HG03064 (cell line): ENCODE results near the gene GPD2.
A peak's percentile ranks its signal among the peaks of the same experiment; 100 is the strongest.

Experiments used
- ATAC-seq: cut with Tn5 transposase; IDR thresholded peaks from one replicate; pipeline ENCODE4 v1.9.1; 2021; ENCODE audit warnings: low read depth; ENCODE audit not compliant: unreplicated experiment

GPD2 gene

DNA sequence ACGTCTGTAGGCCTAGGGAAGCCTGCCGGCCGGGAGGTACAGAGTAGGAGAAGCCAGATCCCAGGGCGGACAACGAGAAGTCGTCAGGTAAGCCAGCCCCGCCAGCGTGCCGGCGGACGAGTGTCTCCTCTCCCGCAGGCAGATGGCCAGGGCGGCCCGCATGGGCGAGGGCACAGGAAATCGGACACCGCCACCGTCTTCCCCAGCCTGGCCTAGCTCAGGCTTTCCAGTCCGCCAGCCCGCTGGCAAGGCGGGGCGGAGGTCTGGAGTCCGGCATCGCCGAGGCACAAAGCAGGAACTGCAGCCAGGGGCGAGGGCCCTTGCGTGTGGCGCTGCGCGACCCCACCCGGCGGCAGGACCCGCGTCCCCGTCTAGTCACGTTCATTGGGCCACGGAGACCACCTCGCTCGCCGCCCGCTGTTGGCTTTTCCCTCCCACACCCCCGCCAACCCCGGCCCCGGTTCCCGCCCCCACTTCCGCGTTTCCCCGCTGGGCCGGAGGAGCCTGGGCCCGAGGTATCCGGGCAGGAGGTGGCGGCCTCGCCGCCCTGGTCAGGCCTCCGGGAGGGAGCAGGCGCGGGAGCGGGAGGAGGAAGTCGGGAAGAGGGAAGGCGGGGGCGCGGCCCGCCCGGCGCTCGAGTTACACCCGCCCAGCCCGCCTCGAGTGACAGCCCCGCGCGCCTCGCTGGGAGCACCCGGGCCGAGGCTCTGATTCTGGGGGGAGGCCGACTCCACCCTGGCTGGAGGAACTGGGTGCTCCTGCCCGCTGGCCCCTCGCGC, at the start of gene GPD2:
TSS of gene GPD2 (plus strand) at position 662 of the 779 bp plus-strand sequence. CDS start 39,727 bp downstream, outside the sequence.
- ATAC-seq: peak; percentile 45

DNA sequence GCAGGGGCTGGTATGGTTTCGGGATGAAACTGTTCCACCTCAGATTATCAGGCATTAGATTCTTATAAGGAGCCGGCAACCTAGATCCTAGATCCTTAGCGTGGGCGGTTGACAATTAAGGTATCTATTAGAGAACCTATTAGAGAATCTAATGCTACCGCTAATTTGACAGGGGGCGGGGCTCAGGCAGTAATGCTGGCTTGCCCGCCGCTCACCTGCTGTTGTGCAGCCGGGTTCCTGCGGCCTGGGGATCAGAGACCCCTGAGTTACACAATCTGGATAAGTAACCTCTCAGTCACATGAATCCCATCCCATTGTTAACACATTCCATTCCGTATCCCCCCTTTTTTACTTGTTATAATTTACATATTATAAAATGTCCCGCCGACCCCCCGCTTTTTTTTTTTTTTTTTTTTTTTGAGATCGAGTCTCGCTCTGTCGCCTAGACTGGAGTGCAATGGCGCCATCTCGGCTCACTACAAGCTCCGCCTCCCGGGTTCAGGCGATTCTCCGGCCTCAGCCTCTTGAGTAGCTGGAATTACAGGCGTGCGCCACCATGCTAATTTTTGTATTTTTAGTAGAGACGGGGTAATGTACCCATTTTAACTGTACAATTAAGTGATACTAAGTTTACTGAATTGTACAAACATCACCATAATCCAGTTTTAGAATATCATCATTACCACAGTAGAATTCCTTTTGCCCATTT, 42.0 kb upstream of the GPD2 start:
- ATAC-seq: no peak

DNA sequence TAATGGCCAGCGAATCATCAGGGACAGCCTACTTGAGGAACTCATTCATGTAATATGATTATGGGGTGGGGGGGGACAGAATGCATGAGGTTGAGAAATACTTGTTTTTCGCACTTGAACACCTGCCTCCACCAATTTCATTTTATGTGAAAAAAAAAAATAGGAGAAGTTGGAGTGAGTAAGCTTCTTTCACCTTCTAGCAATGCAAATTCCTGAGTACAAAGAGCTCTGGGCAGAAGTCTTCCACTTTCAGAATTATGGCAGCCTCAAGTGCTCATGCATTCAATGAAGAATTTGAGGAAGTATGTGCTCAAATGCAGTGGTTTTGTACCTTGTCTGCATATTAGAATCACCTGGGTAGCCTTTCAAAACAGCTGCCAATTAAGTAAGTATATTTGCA, 40.1 kb upstream of the GPD2 start:
- ATAC-seq: no peak

DNA sequence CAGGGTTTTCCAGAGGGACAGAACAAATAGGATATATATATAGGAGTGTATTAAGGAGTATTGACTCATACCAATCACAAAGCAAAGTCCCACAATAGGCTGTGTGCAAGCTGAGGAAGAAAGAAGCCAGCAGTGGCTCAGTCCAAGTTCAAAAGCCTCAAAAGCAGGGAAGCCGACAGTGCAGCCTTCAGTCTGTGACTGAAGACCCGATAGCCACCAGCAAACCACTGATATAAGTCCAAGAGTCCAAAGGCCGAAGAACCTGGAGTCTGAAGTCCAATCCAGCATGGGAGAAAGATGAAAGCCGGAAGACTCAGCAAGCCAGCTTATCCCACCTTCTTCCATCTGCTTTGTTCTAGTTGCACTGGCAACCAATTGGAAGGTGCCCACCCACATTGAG, 39.0 kb upstream of the GPD2 start:
- ATAC-seq: no peak

DNA sequence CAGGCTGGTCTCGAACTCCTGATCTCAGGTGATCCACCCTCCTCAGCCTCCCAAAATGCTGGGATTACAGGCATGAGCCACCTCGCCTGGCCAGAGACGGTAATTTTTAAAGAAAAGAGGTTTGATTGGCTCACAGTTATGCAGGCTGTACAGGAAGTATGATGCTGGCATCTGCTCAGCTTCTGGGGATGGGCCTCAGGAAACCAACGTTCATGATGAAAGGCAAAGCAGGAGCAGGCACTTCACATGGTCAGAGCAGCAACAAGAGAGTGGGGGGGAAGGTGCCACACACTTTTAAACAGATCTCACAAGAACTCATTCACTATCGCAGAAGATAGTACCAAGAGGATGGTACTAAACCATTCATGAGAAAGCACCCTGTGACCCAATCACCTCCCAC, 38.0 kb upstream of the GPD2 start:
- ATAC-seq: no peak

DNA sequence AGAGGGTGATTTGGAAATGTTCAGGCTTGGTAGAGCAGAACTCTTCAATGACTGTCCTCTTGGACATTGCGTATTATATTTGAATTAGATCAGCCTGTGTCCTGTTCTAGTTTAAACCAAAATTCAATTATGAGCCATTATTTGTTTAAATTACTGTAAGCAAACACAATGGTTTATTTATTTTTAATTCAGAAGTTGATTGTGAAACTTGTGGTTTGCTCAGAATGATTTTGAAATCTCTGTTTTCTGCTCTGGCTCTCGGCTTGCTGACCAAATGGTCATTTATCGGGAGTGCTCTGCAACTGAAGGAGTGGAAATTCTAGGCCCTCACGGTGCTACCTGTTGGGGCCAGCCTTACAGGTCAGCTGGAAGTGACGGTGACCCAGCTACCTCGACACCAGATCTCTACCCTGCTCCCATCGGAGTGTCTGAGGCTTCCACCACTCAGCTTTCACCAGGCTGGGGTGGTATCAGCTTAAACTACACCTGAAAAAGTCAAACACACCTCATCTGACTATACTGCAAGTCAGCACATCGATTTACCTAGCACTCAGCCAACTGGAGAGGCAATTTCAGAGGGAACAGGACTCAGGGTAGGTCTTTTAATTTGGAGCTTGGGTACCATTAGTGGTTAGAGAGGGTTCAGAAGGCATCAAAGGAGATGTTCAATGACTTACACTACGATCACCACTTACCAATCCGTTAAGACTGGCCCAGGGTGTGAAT, 36.8 kb upstream of the GPD2 start:
- ATAC-seq: peak; percentile 0

DNA sequence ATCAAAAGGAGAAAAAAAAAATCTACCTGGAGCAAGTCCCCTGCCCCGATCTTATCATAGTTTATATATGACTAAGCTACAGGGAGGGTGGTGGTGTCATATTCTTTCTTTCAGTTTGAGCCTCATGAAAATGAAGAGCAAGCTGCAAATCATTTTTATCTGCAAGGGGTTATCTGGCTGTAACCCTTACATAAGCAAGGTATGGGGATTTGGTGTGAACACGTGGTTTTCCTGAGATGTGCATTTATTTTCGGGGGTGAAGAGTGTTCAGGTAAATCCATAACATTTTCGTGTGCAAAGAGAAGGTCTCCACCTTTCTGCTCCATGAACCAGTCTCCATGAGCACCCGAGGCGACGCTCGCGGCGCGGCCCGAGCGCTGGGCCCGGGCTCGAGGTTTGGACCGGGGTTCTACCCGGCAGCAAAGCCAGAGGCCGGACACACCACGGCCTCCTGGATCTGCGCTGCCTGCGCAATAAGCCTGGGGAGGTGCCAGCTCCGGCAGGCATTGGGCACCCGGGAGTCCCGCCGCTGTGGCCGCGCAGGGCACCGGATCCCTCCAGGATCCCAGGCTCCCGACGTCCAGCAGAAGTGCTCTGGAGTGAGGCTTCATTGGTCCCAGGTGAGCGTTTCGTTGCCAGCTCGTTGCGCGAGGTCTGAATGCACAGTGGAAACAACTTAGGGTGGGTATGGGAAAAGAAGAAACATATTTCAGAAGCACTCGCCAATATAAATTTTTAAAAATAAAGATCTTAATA, 36.1 kb upstream of the GPD2 start:
- peak; percentile 43 for ATAC-seq

DNA sequence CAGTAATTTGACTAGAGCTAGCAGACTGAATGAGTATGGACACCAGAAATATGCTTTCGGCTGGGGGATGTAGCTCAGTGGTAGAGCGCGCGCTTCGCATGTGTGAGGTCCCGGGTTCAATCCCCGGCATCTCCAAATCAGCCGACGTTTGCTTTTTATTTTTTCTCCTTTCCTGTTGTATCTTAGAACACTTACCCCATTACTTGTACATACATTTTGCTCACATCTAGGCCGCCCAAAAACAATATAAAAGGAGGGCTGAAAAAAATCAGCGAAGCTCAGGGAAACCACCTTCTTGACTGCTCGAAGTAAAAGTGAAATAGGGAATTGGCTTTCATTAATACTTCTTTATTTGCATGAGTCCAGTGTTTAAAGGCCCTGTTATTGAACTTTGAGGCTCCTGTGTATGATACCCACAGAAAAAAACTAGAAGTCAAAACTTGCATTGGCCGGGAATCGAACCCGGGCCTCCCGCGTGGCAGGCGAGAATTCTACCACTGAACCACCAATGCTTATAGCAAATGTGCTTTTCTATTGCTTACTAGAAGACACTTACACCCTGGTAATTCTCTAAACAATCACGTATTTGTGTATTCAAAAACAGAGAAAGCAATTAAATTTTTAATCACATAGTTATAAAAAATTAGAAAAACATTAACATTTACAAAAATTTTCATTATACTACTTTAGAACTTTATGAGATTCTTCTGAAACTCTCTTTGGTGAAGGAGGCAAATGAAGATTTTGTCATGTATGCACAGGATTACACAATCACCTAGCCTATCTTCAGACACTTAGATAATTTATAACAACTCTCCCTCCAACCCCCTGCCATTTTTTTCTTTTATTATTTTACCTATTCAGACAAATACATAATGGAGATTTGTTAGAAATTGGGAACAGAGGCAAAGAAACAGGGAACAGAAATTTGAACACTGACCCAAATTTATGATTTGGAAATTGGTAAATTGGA, 35.2 kb upstream of the GPD2 start:
- peak; percentile 50 for ATAC-seq

DNA sequence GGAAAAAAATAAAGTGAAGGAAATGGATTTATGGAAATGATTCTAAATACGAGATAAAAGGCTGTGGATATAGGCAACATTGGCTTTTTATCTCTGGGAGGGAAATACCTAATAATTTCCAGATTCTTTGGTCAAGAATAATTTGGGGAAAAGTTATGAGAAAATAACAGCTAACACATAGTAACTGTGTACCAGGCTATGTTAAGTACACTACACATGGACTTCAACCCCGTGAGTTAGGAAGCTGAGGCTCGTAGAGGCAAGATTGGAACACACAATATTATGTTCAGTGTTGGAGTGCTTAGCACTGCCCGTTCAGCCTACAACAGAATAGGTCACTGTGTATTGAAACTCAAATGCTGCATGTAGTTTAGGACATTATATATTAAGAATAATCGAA, 34.3 kb upstream of the GPD2 start:
- no peak for ATAC-seq

DNA sequence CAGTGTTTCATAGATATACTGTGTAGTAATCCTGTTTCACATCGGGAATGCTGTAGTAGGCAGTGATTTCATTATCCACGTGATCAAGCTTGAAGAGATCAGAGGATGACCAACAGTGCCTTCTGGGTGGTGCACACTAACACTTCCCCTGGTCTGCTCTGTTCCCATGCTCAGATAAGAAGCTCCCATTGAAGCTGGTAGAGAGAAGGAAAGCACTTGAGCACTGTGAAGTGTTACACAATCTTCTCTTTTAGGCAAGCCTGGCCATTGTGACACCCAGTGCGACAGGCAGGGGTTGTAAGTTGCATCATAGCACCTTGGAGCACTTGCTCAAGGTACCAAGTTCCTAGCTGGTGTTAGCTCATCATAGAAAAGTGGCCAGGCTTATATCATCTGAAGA, 30.6 kb upstream of the GPD2 start:
- no peak for ATAC-seq

DNA sequence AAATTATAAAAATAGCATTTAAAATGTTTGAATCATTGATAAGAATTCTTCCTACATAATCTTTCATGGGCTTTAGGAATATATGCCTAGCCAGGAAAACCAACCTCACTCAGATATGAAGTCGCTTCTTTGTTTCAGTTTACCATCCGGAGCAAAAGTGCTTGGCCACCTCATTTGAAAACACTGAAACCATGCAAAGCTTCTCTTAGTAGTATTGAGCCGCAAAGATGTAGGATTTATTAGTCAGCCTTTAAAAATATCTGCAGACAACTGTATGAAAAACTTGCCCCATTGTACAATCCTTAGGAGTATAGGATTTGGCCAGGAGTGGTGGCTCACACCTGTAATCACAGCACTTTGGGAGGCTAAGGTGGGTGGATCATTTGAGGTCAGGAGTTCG, 24.3 kb upstream of the GPD2 start:
- no peak for ATAC-seq

DNA sequence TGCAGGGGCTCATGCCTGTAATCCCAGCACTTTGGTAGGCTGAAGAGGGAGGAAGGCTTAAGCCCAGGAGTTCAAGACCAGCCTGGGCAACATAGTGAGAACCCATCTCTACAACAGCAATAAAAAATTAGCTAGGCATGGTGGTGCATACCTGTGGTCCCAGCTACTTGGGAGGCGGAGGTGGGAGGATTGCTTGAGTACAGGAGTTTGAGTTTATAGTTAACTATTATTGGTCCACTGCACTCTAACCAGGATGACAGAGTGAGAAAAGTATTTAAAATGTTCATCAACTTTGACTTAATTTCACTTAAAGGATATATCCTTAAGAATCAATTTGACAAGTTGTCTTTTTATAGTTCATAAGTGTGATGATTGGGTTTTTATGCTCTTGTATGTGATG, 14.3 kb upstream of the GPD2 start:
- ATAC-seq: no peak

DNA sequence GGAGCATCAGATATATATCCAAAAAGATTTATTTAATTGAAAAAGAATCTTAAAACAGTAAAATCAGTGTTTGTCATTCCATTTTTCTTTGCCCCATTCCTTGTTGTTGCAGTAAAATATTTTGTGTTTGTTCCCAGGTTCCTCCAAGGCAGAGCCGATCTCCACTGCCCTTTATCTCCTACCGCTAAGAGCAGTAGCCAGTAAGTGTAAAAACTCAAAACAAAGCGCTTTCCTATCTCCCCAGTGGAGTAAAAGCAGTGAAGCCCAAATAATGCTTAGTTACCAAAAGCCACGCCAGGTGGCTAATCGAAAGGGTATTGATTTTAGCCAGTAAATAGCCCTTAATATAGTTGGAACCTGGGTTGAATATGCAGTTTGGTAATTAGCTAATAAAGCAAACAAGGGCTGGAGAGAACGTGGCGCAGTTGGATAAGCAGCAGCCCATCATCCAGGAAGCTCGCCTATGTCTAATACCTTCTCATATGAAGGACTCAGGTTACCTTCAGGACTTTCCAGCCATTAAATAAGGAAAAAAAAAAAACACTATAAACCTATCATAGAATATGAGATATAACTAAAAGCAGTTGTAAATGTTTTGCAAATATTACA, 12.4 kb upstream of the GPD2 start:
- ATAC-seq: no peak

DNA sequence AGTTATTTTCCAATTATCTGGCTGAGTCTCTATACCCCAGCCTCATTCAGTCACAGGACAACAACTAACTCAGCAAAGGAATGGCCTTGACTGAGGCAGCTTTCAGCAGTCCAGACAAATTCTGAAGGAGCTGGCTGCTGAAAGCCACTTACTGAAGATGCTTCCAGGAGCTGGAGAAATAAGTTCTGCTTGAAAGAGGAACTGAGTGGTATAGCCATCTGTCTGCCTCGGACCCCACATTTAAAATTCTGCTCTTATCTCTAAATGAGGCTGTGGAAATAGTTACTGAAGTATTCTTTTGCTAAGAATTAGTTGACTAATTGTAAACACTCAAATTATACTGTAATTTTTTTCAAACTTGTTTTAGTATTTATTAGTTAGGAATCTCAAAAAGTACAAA, 9.1 kb upstream of the GPD2 start:
- ATAC-seq: no peak

DNA sequence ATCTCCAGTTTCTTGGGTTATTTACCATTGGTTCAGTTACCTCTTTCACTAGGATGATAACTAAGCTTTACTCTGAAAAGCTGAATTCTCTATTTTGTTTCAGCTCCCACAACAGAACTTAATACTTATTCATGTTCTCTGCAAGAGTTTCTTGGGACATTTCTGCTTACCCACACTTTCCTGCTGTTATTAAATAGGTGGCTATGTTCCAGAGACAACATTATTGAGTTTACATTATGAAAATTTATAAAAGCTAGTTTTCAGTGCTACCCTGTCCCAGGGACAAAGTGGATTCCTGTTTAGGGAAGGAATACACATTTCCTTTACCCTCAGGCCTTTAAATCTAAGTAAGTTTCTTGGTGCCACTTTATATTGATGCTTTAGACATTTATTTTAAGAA, 7.0 kb upstream of the GPD2 start:
- ATAC-seq: no peak

DNA sequence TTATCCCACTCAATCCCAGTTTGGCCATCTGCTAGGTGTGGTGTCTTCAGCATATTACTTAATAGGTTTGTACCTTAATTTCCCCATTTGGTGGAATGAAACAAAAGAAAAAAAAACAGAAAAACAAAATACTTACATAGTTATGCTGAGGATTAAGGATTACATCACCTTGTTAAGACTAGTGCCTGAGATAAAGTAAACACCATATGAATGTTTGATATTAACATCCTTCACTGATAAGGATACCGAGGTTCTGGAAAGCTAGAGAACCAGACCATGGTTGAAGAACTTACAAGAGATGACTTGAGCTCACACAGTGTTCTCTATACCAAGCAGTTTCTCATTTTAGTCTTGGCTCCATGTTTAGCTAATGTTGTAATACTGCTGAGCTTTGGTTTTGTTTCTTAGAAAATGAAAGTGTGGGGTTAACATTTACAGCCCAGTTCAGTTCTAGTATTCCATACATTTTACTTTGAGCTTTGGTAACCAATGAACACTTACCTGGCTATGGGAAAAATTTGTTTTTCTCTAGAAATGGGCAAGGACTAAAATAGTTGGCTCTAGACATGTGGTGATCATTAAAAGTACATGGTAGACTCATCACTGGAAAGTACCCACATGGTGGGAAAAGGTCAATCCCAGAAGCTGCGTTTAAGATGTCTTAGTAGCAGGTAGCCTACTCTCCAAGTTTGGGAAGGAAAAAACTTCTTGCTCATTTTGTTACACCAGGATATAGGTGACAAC, 5.8 kb upstream of the GPD2 start:
- ATAC-seq: peak; percentile 20

DNA sequence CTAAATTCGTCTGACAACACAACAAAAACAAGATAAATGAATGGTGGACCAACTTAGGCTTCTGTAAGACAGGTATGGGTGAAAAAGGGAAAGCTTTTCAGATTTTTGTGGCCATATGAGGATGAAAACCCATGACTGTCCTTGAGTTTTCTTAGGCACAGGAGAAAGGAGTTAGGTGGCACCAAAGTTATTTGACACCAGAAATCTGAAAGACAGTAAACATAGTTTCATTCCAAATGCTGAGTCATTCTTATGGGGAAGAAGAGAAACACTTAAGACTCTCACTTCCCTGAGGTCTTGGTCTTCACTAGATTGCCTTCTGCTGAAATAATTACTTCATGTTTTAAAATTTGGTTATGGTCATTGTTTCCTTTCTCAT, 5.2 kb upstream of the GPD2 start:
- peak; percentile 59 for ATAC-seq

DNA sequence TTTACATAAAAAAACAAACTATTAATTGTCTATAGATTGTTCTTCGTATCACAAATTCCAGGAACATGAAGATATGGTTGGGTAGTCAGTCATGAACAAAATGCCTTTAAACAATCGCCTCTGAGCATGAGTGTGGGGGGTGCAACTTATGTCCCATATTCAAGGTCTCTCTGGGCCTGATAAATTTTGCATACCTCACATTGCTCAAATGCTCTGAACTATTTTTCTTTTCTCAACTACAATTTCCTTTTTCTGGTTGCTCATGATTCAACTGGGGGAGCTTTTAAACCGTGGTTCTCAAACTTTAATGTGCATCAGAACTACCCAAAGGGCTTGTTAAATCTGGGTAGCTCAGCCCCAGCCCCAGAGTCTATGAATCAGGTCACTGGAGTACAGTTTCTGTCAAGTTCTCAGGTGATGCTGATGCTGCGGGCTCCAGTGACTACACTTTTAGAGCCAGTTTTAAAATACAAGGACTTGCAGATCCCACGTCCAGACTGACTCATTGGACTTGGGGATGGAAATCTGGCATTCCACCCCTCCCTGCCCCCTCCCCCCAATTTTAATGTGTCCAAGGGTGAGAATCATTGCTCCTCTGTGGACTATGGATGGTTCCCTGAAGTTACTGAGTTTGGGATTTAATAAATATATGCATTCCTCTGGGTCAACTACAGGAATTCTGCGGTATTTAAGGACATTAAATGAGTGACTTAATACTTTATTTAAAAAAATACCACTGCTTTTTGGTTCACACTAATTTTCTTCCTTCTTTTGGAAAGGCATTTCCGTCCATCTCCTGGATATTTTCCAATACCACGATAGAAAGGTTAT, 1.5 kb upstream of the GPD2 start:
- no peak for ATAC-seq
